ENCODE results near the gene TNFAIP8L2.

Gene TNFAIP8L2

GRCh38 chr1:151156515-151156819 lies at the start of gene TNFAIP8L2:
Gene TNFAIP8L2 (plus strand): TSS chr1:151156649. CDS start chr1:151158698, 2,049 bp downstream.
- peak within 1 kb of the TSS; percentile 2; the same call in 1 of the 2 replicates for H3K27ac ChIP-seq
- TF ChIP-seq CTCF (conservative IDR thresholded peaks at IDR 0.05), result no peak

- H3K27ac ChIP-seq, result no peak overlapping the region
- TF ChIP-seq CTCF (conservative IDR thresholded peaks at IDR 0.05), result no peak
Observed at GRCh38 chr1:151106894-151107293, 49.6 kb upstream of the TNFAIP8L2 start.

- TF ChIP-seq CTCF (conservative IDR thresholded peaks at IDR 0.05), result no peak
- H3K27ac ChIP-seq, result no peak overlapping the region
Observed at GRCh38 chr1:151108331-151108730, 48.1 kb upstream of the TNFAIP8L2 start.

- no peak overlapping the region for H3K27ac ChIP-seq
- no peak for TF ChIP-seq CTCF (conservative IDR thresholded peaks at IDR 0.05)
Observed at GRCh38 chr1:151113877-151114276, 42.6 kb upstream of the TNFAIP8L2 start.

- no peak for TF ChIP-seq CTCF (conservative IDR thresholded peaks at IDR 0.05)
Observed at GRCh38 chr1:151124763-151125403, 31.6 kb upstream of the TNFAIP8L2 start.

GRCh38 chr1:151128800-151129199 lies 27.6 kb upstream of the TNFAIP8L2 start:
- TF ChIP-seq CTCF (conservative IDR thresholded peaks at IDR 0.05), result no peak
- H3K27ac ChIP-seq, result no peak overlapping the region

More at GRCh38 chr1:151124763-151125403, 31.6 kb upstream of the TNFAIP8L2 start:
- H3K27ac ChIP-seq, result no peak overlapping the region

GRCh38 chr1:151130987-151131586 lies 25.4 kb upstream of the TNFAIP8L2 start:
- H3K27ac ChIP-seq, result no peak overlapping the region
- TF ChIP-seq CTCF (conservative IDR thresholded peaks at IDR 0.05), result no peak

Data from VCaP (cell line).